Loucy (cell line): ENCODE data around the gene RTL1.

Experiments
- CTCF ChIP-seq: fragments of 200-600 bp; sonication (generic); conservative IDR thresholded peaks from 2 replicates; pipeline ENCODE4 v1.5.1; 2014; ENCODE audit warnings: mild to moderate bottlenecking, antibody characterized with exemption, low read length
- EZH2phosphoT487 ChIP-seq: fragments of 200-600 bp; IDR thresholded peaks from 2 replicates; pipeline ENCODE4 v1.6.1; 2018; ENCODE audit warnings: antibody characterized with exemption, mild to moderate bottlenecking, moderate library complexity, borderline replicate concordance

GRCh38 chr14:100881211-100882025, 22.1 kb downstream of the RTL1 start:
- no peak for TF ChIP-seq CTCF
- no peak for TF ChIP-seq EZH2phosphoT487
